Fibroblast of gingiva (primary cell): ENCODE data around the gene TARS3.
"Not testable (repeated sequence)": the region's sequence is repeated elsewhere in the genome, so short reads cannot be mapped to it uniquely, and the experiment has no call there.

Experiments used
- DNase-seq: peaks from one replicate; pipeline ENCODE4 v3.0.0-alpha.2; 2011; ENCODE audit warnings: low read depth

TARS3 gene

DNA sequence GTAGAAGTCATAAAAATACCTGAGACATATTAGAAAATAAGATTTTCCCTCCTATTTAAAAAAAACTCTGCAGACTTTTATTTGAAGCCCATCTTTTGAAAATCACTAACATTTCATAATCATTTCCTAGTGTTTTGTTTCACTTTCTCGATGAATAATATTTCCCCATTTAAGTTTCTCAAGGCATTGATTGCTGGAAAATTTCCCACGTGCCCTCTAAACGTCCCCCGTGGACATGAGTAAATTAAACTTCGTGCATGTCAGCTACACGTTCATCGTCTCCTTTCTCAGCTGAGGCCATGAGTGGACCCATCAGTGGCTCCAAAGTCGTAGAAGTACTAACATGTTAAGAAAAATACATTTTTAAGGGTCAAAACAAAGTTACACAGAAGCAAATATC lies 70.1 kb downstream of the TARS3 start:
- no peak for DNase-seq

DNA sequence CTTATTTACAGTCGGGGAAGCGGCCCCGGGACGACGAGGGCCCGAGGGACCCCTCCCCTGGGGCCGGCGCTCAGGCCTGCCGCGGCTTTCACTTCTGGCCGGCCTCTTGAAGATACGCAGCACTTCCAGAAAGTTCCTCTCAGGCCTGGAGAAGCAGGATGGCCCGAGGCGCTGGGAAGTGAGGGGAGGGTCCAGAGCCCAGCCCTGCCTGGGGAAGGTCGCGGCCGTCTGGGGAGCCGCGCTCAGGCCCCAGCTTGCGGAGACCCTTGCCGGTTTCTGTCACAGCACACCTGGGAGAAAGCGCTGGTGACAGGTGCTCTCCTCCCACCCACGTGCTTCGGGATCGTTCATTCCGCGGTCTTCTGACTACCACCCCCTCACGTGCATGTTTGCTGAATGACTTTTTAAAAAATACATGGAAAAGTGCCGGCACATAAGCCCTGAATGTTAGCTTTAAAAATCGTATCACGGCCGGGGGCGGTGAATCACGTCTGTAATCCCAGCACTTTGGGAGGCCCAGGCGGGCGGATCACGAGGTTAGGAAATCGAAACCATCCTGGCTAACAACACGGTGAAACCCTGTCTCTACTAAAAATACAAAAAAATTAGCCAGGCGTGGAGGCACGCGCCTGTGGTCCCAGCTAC lies 71.4 kb downstream of the TARS3 start:
- peak; percentile 17 for DNase-seq

DNA sequence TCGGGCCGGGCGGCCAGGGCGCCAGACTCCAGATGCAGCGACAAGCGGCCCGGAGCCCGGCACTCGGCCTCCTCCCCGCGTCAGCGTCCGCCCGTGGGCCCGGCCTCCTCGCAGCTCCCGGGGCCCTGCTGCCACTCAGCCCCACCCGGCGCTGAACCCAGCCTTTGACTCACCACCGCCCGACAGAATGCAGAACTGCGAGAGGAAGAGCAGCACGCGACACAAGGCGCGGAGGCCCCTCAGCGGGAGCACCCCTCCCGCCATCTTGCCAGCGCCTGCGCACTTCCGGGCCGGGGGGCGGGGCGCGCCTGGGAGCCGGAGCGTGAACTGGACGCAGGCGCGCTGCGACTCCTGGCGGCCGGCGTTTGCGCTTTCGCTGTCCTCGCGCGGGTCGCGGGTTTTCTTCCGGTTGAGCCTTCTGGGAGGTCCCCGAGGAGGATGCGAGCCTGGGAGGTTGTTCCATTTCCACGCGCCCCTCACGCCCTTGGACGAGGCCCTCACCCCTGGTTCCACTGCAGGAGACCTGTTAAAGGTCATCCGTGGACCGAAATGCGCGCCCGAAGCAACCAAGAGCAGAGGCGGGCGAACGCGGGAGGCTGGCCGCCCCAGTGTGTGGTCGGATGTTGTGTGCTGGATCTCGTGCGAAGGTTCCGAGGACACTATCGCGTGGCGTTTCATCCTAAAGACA lies 72.0 kb downstream of the TARS3 start, which contains the start of gene TM2D3:
Gene TM2D3 (minus strand): TSS at position 284 of the 688 bp plus-strand sequence. CDS start 20 bp downstream, at position 264.
- DNase-seq = peak; percentile 89

DNA sequence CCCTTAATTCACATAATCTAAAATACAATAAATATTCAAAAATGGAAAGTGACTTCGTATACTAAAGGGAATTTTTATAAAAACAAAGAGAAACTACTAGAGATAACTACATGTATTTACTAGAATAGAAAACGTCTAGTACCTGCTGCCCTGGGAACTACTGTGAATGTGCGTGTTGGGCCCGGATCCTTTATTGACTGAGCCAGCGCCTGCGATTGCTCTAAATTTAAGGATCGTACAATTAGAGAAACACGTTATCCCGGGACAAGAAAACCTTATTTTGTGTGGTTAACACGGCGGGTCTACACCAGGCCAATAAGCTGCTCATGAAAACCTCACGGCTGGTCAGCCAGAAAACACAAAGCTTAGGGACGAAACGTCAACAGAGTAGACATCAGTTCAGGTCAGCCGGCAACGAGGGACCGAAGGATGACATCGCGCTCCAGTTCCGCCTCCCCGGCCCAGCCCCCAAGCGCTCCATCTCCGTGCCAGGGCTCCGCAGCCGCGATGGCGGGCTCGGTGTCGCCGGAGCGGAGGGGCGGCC lies 72.6 kb downstream of the TARS3 start:
- DNase-seq = no peak

DNA sequence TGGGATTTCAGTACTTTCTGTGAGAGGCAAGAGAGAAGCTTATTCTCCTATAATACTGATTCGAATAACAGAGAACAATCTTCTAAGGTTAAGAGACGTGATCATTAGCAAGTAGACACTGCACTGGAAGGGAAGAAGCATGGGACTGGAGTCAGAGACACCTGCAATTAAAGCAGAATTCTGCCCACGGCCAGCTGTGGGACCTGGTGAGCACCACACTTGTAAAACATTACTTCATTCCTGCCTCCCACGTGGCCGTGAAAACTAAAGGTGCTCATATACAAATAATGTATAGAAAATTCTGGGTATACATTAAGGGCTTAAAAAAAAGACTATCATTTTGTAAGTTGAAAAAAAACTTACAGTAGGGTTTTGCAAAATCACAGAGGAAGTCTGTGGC lies 74.1 kb downstream of the TARS3 start:
- no peak for DNase-seq

DNA sequence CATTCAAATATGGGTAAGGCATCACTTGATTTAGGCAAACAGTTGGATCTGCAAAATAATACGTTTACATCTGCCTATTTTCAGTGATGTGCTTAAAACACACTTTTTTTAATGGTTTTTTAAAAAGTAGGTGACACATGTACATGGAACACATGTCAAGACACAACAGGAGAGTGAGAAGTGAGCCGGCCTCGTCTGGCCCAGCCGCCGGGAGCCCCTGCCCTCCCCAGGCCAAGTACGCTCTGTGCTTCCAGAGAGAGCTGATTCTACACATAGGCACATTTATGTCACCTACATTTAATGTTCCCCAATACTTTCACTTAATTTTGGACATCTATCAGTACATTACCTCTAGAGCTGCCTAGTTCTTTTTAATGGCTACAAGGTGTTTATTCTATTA lies 75.9 kb downstream of the TARS3 start:
- DNase-seq = no peak

DNA sequence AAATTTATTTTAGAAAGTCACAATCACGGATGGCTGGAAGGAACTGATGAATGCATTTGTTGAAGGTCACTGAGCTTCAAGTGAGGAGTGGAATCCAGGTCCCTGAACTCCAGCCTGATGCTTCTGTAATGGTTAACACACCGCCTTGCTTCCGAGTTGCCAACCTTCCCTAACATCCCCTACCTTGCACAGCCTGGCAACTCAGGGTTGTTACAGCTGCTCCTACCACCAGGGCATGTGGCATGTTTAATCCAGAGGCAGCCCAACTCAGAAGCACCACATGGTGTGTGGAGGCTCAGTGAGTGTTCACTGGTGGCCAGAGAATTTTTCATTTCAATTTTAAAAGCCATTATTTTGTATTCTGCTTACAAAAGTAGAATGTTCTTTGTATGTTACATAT lies 77.0 kb downstream of the TARS3 start:
- no peak for DNase-seq

DNA sequence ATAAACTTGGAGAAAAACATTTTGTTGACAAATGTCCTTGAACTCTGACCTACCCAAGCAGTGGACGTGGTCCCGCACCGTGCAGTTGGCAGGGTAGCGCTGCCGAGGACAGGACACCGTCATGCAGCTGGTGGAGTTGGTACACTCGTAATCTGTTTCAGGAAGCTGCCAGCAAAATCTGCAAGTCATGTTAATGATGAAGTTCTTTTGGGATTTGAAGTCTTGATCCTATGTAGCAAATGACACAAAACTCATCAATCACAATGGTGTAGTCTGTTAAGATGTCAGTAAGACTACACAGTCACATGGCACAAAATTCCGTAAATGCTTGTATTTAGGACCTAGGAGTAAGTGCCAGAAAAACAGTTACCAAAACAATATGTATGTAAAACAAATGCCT lies 77.6 kb downstream of the TARS3 start:
- DNase-seq = no peak

DNA sequence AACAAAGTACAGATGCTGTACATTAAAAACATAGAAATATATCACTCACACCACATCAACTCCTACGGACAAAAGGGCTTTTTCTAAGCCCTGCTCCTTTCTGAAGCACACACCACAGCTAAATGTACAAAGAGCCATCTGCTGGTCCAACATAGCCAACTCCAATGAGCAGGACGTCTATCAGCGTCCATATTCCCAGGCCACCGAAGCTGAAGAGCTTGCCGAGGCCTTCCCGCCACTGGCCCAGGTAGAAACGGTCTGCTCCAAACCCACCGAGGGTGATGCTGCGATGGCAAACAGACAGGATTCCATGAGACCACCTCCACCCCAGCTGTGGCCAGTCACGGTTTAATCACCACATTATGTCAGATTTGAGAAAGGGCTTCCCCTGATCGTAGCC lies 81.9 kb downstream of the TARS3 start:
- no peak for DNase-seq

DNA sequence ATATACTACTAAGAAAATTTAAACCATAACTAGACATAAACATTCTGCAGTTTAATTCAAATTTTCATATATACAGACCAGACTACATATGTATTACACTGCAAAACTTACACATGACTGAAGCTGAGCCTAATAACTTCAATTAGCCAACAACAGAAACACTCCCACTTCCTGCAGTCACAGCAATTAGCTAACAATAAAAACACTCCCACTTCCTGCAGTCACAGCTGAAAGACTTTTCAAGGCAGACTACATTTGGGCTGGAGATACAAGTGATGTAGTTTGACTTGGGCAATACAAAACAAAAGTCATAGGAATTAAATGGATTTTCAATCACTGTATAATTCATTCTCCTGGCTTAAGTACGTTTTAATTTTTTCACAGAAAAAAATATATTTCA lies 82.4 kb downstream of the TARS3 start:
- DNase-seq = peak; percentile 20

DNA sequence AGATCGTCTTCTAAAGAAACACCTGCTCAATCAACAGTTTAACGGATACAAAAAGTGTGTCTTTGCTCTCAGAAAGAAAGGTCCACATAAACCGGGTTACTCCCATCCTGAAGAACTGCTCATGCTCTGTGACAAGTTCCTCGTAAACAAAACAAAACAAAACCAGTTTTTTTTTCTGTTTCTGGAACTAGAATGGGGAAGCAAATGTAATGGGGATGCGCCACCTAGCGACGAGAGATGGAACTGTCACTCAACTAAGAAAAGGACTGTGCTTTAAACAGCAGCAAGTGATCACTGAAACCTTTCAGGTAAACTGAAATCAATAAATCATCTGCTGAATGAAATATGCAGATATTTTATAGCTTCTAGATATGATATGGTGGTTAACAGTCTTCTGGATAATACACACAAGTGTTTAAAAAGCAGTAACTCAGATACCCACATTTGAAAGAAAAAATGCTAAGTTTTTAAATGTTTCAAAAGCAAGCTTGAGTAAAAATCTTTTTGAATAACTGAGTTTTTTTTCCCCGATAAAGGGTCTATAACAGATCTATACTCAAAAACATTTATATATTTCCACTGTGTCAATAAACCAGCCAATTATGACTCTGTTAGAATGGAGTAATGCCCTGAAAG lies 83.0 kb downstream of the TARS3 start:
- peak; percentile 67 for DNase-seq

DNA sequence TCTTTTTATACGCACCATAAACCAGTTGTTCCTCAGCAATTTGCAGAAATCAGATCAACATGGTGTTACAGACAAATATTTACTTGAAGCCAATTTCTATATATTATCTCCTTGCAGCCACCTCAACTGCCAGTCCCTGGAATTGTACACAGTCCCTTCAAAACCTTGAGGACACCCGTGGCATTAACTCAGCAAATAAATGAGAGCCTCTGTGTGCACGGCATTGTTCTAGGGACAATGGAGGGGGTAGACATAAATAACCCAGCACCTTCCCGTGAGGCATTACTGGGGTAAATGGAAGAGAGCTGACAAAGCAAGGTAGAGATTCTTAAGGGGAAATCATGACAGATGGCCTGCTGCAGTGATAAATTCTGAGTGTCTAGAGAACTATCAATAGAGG lies 84.6 kb downstream of the TARS3 start:
- no peak for DNase-seq

DNA sequence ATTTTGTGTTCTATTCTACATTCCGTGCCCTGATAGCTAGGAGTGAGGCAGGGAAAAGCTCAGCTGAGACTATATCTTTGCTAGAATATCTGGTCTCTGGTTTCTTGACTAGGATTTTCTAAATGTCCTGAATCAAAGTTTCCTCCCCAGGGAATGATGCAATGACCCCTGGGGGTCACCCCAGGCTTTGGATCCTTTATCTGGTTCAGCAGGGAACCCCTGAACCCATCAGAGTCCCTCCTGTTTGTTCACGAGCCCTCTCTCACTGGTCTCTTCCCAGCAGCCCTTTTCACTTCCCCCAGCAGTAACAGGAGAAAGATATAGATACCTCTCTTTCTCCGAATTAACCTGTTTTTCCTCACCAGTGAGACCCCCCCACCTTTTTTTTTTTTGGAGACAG lies 86.4 kb downstream of the TARS3 start:
- no peak for DNase-seq

DNA sequence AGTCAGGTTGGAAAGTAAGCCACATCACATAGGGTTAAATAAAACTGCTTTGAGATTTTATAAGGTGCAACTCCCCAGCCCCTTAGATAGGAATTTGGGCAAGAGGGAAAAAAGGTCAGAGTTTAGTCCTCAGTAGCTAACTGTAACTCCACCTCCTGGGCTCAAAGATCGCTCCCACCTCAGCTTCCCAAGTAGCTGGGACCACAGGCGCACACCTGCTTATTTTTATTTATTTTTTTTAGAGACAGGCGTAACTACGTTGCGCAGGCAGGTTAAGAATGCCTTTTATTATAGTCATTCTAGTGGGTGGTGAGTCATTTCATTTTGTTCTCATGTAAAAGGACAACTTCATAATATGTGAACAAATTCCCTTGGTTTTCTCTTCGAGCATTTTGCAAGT lies 86.8 kb downstream of the TARS3 start:
- DNase-seq = no peak

DNA sequence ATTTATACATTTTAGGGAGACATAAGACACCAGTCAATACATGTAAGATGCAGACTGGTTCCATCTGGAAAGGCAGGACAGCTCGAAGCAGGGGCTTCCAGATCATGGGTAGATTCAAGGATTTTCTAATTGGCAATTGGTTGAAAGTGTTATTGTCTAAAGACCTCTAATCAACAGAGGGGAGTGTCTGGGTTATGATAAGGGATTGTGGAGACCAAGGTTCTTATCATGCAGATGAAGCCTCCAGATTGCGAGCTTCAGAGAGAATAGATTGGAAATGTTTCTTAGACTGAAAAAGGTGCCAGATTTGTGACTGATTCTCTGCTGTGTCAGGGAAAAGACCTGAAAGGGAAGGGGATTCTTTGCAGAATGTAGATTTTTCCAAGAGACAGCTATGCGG lies 87.2 kb downstream of the TARS3 start:
- DNase-seq = no peak

DNA sequence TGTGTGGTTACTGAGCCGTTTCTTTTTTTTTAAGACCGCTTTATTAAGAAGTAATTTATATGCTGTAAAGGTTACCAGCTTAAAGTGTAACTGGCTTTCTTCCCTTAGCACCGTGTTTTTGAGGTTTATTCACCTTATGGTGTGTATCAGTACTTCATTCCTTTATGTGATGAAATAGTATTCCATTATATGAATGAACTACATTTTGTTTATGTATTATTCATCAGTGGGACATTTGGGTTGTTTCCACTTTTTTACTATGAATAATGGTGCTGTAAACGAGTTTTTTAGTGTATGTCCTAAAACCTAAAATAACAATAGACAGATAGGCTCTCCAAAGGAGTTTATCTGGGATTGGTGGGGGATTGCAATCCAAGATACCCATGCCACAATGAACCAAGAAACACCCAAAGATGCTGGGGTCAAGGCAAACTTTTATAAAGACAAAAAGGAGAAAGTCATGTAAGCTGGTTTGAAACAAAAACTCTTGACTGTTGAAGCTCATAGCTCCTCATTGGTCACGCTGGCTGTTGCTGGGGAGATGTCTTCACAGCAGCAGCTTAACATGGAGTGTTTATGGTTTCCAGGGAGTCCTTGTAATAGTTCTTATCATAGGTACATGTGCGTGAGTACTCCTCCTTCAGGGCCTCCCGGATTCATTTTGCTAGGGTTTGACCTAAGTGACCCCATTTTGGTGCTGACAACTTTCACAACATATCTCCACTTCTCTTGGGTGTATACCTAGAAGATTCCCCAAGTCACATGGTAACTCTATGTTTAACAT lies 88.1 kb downstream of the TARS3 start:
- DNase-seq = no peak

DNA sequence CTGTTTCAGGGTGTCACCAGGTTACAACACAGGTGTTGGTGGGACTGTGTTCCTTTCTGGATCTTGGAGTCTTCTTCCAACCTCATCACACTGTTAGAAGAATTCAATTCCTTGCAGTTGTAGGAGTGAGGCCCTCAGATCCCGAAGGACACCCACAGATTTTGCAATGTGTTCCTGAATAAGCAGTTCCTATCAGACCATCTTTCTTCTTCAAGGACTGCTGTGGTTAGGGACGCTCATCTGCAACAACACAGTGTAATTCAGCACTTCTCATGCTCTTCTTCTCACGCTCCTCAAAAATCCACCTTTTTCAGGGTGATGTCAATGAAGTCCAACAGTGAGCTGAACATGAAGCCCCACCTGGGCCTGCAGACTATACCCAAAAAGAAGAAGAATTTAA lies 90.9 kb downstream of the TARS3 start:
- no peak for DNase-seq

DNA sequence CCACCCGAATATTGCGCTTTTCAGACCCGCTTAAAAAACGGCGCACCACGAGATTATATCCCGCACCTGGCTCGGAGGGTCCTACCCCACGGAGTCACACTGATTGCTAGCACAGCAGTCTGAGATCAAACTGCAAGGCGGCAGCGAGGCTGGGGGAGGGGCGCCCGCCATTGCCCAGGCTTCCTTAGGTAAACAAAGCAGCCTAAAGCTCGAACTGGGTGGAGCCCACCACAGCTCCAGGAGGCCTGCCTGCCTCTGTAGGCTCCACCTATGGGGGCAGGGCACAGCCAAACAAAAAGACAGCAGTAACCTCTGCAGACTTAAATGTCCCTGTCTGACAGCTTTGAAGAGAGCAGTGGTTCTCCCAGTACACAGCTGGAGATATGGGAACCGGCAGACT lies 97.5 kb downstream of the TARS3 start:
- DNase-seq = not testable (repeated sequence)

DNA sequence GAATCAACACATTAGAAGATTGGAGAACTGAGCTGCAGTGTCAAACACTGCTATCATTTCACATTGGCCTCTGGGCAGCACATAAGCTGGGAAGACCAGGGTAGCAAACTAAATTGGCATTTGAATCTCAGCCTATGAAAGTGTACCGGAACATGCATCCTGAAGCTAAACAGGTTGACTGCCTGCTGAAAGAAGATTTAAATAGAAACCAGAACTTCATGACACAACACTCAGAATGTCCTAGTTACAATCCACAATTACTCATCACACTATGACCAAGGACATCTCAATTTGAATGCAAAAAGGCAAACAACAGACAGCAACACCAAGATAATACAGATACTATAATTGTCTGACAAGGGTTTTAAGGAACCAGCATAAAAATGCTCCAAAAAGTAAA lies 98.3 kb downstream of the TARS3 start:
- DNase-seq = no peak

DNA sequence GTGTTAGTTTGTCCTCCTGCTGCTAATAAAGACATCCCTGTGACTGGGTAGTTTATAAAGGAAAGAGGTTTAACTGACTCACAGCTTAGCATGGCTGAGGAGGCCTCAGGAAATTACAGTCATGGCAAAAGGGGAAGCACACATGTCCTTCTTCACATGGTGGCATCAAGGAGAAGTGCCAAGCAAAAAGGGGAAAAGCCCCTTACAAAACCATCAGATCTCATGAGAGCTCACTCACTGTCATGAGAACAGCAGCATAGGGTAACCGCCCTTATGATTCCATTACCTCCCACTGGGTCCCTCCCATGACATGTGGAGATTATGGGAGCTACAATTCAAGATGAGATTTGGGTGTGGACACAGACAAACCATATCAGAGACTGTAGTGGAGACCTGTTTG lies 99.1 kb downstream of the TARS3 start:
- no peak for DNase-seq

DNA sequence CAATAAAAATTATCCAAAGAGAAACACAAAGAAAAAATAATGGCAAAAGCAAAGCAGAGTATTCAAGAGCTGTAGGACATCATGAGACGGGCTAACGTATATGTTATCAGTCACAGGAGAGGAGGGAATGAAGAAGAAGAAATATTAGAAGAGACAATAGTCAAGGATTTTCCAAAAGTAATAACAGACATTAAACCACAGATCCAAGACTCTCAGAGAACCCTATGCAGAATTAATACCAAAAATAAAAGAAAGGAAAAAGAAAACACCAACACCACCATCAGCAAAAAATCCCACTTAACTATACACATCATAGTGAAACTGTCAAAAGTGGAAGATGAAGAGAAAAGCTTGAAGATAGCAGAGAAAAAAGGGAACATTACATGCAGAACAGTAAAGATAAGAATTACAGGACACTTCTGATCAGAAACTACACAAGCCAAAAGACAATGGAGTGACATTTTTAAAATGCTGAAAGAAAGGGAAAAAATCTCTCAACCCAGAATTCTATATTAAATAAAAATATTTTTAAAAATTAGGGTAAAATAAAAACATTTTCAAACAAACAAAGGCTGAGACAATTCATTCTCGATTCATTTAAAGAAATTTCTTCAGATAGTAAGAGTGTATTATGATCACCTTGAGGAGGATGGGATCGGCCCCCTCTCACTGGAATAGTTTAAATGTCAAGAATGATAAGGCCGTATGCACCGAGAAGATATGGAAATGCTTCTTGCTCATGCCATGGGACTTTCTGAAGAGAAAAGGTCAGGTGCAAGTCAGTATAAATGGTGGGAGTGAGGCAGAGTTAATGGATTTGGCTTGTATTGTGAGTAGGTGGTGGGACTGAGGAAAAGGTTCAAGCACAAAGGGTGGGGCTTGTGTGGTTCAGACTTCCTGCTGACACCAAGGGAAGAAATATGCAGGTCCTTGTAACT lies 100.6 kb downstream of the TARS3 start:
- DNase-seq = no peak
